Measurements from ENCODE around the gene MACROD1.
"Not testable (repeated sequence)": the region's sequence is repeated elsewhere in the genome, so short reads cannot be mapped to it uniquely, and the experiment has no call there.

Gene MACROD1

DNA sequence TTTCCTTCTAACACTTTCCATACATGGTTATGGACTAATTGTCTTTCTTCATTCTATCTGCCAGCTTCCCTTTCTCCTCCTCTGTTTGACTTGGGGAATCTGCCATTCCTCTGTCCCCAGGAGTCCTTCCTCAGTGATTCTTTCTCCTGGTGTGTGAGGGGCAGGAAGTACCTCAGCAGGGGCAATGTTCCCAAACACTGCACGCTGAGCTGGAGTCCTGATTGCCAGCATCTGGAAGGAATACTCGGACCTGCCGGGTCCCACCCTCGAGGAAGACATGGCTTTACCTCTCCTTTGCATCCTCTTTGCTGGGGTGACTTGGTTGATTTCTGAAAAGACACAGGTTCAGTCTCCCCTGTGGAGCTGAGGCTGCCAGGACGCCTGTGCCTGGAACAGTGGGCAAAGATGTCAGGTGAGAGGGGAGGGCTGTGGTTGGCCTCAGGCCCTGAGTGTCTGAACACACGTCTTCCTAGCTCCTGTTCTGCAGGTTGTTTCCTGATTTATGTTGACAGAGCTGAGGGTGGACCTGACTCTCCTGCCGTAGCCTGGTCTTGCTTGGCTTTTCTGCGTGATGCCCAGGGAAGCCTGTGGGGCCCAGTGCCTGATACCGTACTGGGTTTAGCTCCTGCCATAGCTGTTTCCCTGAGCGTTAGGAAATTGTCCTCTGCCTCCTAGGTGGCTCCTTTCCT, 187.2 kb downstream of the MACROD1 start:
- TF ChIP-seq, protein P1, sequence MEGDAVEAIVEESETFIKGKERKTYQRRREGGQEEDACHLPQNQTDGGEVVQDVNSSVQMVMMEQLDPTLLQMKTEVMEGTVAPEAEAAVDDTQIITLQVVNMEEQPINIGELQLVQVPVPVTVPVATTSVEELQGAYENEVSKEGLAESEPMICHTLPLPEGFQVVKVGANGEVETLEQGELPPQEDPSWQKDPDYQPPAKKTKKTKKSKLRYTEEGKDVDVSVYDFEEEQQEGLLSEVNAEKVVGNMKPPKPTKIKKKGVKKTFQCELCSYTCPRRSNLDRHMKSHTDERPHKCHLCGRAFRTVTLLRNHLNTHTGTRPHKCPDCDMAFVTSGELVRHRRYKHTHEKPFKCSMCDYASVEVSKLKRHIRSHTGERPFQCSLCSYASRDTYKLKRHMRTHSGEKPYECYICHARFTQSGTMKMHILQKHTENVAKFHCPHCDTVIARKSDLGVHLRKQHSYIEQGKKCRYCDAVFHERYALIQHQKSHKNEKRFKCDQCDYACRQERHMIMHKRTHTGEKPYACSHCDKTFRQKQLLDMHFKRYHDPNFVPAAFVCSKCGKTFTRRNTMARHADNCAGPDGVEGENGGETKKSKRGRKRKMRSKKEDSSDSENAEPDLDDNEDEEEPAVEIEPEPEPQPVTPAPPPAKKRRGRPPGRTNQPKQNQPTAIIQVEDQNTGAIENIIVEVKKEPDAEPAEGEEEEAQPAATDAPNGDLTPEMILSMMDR (IDR thresholded peaks at IDR 0.05; ENCODE audit: low read depth, low read length), result no peak
- DNase-seq (ENCODE audit: low read depth in 2 of 2), result no peak
- no peak overlapping the region for H3K4me3 ChIP-seq (replicated peaks in 1 of 2; ENCODE audit: low read depth in 2 of 2, low read length in 2 of 2)

DNA sequence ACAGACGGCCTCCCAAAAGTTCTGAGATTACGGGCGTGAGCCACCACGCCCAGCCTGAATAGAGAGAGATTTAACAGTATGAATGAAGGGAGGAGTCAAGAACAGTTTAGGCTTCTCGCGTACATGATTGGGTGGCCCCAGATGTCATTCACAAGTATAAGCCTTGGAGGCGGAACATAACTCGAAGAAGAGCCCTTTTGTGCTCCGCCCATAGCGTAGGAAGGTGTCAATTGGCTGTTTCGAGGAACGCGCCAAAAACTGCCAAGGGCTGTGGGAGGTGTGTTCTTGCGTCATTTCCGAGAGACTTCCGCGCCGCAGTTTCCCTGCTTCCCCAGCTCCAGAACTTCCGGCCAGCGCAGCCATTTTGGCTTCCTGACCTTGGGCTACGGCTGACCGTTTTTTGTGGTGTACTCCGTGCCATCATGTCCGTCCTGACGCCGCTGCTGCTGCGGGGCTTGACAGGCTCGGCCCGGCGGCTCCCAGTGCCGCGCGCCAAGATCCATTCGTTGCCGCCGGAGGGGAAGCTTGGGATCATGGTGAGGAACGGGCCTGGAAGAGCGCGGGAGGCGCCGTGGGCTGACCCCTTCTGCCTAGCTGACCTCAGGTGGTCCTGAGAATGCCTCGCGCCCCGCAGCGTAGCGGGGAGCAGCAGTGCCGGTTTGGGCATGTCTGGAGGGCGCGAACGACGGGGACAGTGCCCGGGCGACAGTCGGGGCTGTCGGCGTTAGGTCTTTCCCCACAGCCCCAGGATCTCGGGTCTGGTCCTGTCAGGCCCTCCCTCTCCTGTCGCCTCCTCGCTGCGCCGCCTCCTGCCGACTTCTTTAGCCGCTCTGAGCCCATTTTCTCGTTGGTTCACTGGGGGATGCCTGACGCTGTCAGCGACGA, 191.4 kb downstream of the MACROD1 start, which contains the start of gene COX8A:
COX8A (plus strand) TSS at position 362 of the 885 bp plus-strand sequence; CDS start at position 423, 61 bp downstream.
- TF ChIP-seq, protein P1 (IDR thresholded peaks at IDR 0.05; ENCODE audit: low read depth, low read length), result no peak
- peak; percentile 100 for DNase-seq (ENCODE audit: low read depth in 2 of 2)
- H3K4me3 ChIP-seq (replicated peaks in 1 of 2; ENCODE audit: low read depth in 2 of 2, low read length in 2 of 2), result peak within 1 kb of the TSS; percentile 89 to 100

DNA sequence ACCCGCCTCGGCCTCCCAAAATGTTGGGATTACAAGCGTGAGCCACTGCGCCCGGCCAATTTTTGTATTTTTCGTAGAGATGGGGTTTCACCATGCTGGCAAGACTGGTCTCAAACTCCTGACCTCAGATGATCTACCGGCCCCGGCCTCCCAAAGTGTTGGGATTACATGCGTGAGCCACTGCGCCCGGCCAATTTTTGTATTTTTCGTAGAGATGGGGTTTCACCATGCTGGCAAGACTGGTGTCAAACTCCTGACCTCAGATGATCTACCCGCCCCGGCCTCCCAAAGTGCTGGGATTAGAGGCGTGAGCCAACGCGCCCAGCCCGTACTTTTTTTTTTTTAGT, 192.0 kb downstream of the MACROD1 start:
- not testable (repeated sequence) for H3K4me3 ChIP-seq (replicated peaks in 1 of 2; ENCODE audit: low read depth in 2 of 2, low read length in 2 of 2); DNase-seq (ENCODE audit: low read depth in 2 of 2)

DNA sequence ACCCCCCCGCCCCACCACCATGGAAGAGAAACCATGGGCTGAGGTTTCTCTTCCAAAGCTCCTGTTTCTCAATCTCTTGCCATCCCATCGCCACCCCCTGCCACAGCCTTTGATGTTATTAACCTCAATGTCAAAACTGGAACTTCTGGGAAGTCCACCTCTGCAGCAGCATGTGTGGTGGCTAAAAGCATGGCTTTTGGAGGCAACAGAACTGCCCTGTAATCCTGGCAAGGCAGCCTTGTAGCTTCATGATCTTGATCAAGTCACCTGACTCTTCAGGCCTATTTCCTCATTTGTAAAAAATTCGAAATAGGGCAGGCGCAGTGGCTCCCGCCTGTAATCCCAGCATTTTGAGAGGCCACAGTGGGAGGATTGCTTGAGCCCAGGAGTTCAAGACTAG, 195.0 kb downstream of the MACROD1 start:
- no peak overlapping the region for H3K4me3 ChIP-seq (replicated peaks in 1 of 2; ENCODE audit: low read depth in 2 of 2, low read length in 2 of 2)
- DNase-seq (ENCODE audit: low read depth in 2 of 2), result no peak
- TF ChIP-seq, protein P1 (IDR thresholded peaks at IDR 0.05; ENCODE audit: low read depth, low read length), result no peak

DNA sequence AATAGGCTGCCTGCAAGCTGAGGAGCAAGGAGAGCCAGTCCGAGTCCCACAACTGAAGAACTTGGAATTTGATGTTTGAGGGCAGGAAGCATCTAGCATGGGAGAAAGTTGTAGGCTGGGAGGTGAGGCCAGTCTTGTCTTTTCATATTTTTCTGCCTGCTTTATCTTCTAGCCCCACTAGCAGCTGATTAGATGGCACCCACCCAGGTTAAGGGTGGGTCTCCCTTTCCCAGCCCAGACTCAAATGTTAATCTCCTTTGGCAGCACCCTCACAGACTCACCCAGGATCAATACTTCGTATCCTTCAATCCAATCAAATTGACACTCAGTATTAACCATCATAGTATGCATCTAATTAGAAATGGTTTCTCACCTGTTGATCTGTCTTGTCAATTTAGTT, 196.5 kb downstream of the MACROD1 start:
- TF ChIP-seq, protein P1 (IDR thresholded peaks at IDR 0.05; ENCODE audit: low read depth, low read length), result no peak
- DNase-seq (ENCODE audit: low read depth in 2 of 2), result no peak
- H3K4me3 ChIP-seq (replicated peaks in 1 of 2; ENCODE audit: low read depth in 2 of 2, low read length in 2 of 2), result no peak overlapping the region

DNA sequence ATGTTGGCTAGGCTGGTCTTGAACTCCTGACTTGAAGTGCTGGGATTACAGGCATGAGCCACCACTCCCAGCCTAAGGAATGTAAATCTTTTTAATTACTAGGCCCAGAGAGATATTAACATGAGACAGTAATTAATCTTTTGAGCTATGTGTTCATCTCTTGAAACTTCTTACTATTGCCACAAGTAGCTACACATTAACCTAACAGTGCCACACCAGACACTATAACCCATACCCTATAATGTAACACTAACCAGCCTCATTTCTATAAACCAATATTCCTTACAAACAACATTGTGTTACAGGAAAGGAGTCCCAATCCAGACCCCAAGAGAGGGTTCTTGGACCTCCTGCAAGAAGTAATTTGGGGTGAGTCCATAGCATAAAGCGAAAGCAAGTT, 199.5 kb downstream of the MACROD1 start:
- TF ChIP-seq, protein P1 (IDR thresholded peaks at IDR 0.05; ENCODE audit: low read depth, low read length), result no peak
- no peak overlapping the region for H3K4me3 ChIP-seq (replicated peaks in 1 of 2; ENCODE audit: low read depth in 2 of 2, low read length in 2 of 2)
- no peak for DNase-seq (ENCODE audit: low read depth in 2 of 2)

DNA sequence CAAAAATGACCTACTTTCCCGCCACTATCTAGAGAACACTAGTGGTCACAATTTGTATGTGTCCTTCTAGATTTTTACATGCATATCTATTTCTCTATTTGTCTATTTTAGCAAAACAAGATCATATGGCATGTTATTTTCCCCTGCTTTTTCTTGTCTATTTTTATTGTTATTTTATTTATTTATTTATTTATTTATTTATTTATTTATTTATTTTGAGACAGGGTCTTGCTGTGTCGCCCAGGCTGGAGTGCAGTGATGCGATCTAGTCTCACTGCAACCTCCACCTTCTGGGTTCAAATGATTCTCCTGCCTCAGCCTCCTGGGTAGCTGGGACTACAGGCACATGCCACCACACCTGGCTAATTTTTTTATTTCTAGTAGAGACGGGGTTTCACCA, 202.0 kb downstream of the MACROD1 start:
- H3K4me3 ChIP-seq (replicated peaks in 1 of 2; ENCODE audit: low read depth in 2 of 2, low read length in 2 of 2); DNase-seq (ENCODE audit: low read depth in 2 of 2): not testable (repeated sequence)
